Heart right ventricle (tissue), 16 donors: ENCODE data around the gene NIF3L1. TPM values are rescaled to one million over a fixed set of nuclear protein-coding genes. Genes with fewer than 3 reads are reported as not detected.

Experiments used
- ATAC-seq, 8 donors: fragments of 200-7000 bp; cut with Tn5 transposase; one replicate each; pipeline ENCODE4 v1.9.1; 2020; ENCODE audit warnings: mild to moderate bottlenecking in 8 of 8, moderate library complexity in 8 of 8, moderate number of reproducible peaks in 1 of 8
- DNase-seq, 2 donors: peaks; one replicate each; pipeline ENCODE4 v3.0.0-alpha.2; 2020
- H3K27ac ChIP-seq, 10 donors: fragments of 200-600 bp; sonication (generic) in 2 of 10; one replicate each; pipeline versions ENCODE4 v1.5.0 to v1.8.0; 2020 to 2022; ENCODE audit warnings: mild to moderate bottlenecking in 3 of 10
- H3K27me3 ChIP-seq, 7 donors: fragments of 200-600 bp; one replicate each; pipeline ENCODE4 v1.8.0; 2021 to 2022; ENCODE audit warnings: mild to moderate bottlenecking in 2 of 7
- H3K36me3 ChIP-seq, 9 donors: fragments of 200-600 bp; sonication (generic) in 1 of 9; one replicate each; pipeline versions ENCODE4 v1.5.0 to v1.8.0; 2020 to 2022; ENCODE audit warnings: mild to moderate bottlenecking in 2 of 9
- H3K4me1 ChIP-seq, 9 donors: fragments of 200-600 bp; sonication (generic) in 1 of 9; one replicate each; pipeline versions ENCODE4 v1.5.0 to v1.8.0; 2020 to 2022; ENCODE audit warnings: mild to moderate bottlenecking in 4 of 9
- H3K4me3 ChIP-seq, 10 donors: fragments of 200-600 bp; sonication (generic) in 2 of 10; one replicate each; pipeline versions ENCODE4 v1.5.0 to v1.8.0; 2020 to 2022; ENCODE audit warnings: mild to moderate bottlenecking in 7 of 10, moderate library complexity in 2 of 10
- H3K9me3 ChIP-seq, 11 donors: fragments of 200-600 bp in 10 of 11; sonication (generic) in 2 of 11; one replicate each; pipeline versions ENCODE4 v1.5.0 to v1.8.0; 2013 to 2022; ENCODE audit warnings: mild to moderate bottlenecking in 2 of 11, control low read depth in 1 of 11, moderate library complexity in 1 of 11
- WGBS, 2 donors: extraction: QIAGEN DNeasy Blood & Tissue Kit; methylation state at CpG; one replicate each; pipeline ENCODE4 v1.1.7; 2013; ENCODE audit warnings: inconsistent platforms in 1 of 2; 5-methylcytosine and 5-hydroxymethylcytosine counted together
- intact Hi-C, 10 donors: fragments of 100-400 bp; cut with DNase I; formaldehyde crosslinking; loops; one replicate each; pipeline versions ENCODE4 v1.11.1 to v1.14.2; 2022
- polyA plus RNA-seq, 2 donors: library from polyadenylated mRNA; stranded (reverse); fragments of 200-250 nt; gene quantifications; one replicate each; pipeline ENCODE4 v1.2.3, GENCODE V29; 2013
- total RNA-seq, 10 donors: library from RNA; stranded (reverse); fragmentation: NEBNext Ultra II Directional in 3 of 10; extraction: Animal tissue kit (Norgen Biotek cat#: 25700) in 3 of 10; gene quantifications; one replicate each; pipeline versions ENCODE4 v1.2.1 to v1.2.4, GENCODE V29; 2021 to 2023
- TF ChIP-seq, protein P1 (sequence below), 9 donors: fragments of 200-600 bp; sonication (generic) in 2 of 9; IDR thresholded peaks; one replicate each; pipeline versions ENCODE4 v1.5.0 to v1.8.0; 2021 to 2022; ENCODE audit warnings: antibody characterized with exemption in 9 of 9, mild to moderate bottlenecking in 5 of 9, moderate library complexity in 1 of 9
- donor health status: Arrhythmogenic right ventricular cardiomyopathy.
- donor health status: ischemic (EF 13 %, LVEDD 7.1; RV severe dilation, severe dysfunction).
- donor health status: healthy with polysubstance abuse.
- donor health status: DM: no; HTN: yes; CAD: no.
- donor health status: DM: no; HTN: no; CAD: no.
- donor health status: ischemic (EF 25% LVEDD 6.9; RV normal size, moderate dysfunction).
- donor health status: ischemic (EF 25% LVEDD 5.7; RV mildly dilated, moderate dysfunction).
- donor health status: healthy.
- donor health status: DM: yes; HTN: yes; CAD: no.
- donor health status: Ischemic cardiomyopathy.
- donor health status: ischemic (EF 35%, LVEDD 5.7; RV mildly dilated, moderate dysfunction).
- donor health status: nonischemic (EF 11% LVEDD 7.7; RV severe dilation, severe dysfunction).
- donor health status: DM: yes; HTN: yes; CAD: no.
- donor health status: PGD.
- donor health status: ischemic (EF 29% LVEDD 5.4; RV normal size, mild dysfunction).
- donor health status: nonischemic (EF 23%, LVEDD 6.1; RV moderate dilation, normal function).

The NIF3L1 gene
- total and polyA plus RNA-seq, 12 donors = 10.5 to 31.7 (median 20.7) TPM

DNA sequence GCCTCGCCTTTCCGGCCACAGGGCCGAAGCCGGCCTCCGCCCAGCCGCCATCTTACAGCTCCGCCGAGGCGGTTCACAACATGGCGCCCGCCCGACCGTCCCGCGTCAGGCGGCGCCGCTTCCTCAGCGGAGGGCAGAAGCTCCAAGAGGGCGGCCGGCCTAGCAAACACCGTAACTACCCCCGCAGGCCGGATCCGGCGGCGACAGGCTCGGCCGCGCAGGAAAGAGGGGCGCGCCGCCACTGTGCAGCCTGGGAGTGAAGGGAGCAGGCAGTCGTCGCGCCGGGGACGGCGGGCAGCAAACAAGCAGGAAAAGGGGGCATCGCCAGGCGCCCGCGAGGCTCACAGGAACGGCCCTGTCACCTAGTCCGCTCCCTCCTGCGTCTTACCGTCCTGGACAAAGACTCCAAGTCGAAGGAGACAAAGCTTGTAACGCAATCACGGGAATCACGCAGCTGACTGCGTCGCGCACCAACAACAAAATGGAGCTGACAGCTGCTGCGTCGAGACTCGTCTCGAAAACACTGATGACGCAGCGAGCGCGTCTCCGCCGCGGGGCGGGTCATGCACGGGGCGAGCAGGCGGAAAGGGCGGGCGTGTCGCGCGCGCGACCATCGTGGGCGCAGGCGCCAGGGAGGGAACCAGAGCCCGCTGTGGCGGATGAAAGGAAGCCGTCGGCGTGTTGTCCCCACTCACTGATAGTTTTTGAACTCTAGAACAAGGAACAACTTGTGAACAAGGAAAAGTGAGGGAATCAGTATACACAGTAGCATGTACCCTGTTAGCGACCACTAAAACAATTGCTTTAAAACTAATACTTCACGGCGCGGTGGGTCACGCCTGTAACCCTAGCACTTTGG lies 24.8 kb upstream of the NIF3L1 start, which contains the start of gene CLK1:
TSS of gene CLK1 (minus strand) at position 483 of the 859 bp plus-strand sequence. CDS start 2,796 bp downstream, outside the sequence.
- H3K36me3 ChIP-seq = peaks cover 0 to 25% (median 7%) of the 10 kb centered on the region in 9 donors
- H3K27ac ChIP-seq = peak within 1 kb of the TSS; percentile 99 to 100 (median 100)
- 1% methylated on average over 89 of the region's 89 CpGs for WGBS, 2 donors
- no peaks in the 10 kb centered on the region for H3K27me3 ChIP-seq
- no peaks in the 10 kb centered on the region for H3K9me3 ChIP-seq
- ATAC-seq (peak; percentile 94 to 97 (median 96)), DNase-seq (peak; percentile 98 to 99)
- TF ChIP-seq, protein P1, sequence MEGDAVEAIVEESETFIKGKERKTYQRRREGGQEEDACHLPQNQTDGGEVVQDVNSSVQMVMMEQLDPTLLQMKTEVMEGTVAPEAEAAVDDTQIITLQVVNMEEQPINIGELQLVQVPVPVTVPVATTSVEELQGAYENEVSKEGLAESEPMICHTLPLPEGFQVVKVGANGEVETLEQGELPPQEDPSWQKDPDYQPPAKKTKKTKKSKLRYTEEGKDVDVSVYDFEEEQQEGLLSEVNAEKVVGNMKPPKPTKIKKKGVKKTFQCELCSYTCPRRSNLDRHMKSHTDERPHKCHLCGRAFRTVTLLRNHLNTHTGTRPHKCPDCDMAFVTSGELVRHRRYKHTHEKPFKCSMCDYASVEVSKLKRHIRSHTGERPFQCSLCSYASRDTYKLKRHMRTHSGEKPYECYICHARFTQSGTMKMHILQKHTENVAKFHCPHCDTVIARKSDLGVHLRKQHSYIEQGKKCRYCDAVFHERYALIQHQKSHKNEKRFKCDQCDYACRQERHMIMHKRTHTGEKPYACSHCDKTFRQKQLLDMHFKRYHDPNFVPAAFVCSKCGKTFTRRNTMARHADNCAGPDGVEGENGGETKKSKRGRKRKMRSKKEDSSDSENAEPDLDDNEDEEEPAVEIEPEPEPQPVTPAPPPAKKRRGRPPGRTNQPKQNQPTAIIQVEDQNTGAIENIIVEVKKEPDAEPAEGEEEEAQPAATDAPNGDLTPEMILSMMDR (IDR thresholded peaks at IDR 0.05) = no peak
- intact Hi-C loops = loop anchor here in 7 of 10 donors (2.0 to 5.0 kb wide), 4 partner anchors 24 to 252 kb away; partner anchors contain the start of genes BZW1 (in 6 of the 7), NIF3L1 (in 2 of the 7), PPIL3 (in 2 of the 7) and CFLAR (in 1 of the 7)
- peak within 1 kb of the TSS; percentile 73 to 98 (median 90) for H3K4me3 ChIP-seq
- peaks cover 3 to 50% (median 34%) of the 10 kb centered on the region in 9 donors for H3K4me1 ChIP-seq

DNA sequence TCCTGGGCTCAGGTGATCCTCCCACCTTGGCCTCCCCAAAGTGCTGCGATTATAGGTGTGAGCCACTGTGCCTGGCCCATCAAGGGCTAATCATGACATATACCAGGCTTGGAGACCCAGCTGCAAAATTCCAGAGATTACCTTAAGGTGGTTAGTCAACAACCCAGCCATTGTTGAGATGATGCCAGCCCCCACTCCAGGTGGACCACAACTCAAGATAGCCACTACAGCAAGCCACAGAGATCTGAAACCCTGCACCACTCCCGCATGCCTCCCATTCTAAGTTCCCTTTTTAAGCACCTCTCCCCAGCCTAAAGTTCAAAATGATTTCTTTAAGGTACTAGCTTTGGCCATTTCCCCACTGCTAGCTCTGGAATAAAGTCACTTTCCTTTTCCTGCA lies 20.2 kb upstream of the NIF3L1 start:
- intact Hi-C loops = no loop called here
- H3K9me3 ChIP-seq = no peaks in the 10 kb centered on the region
- ATAC-seq = no peak
- DNase-seq = no peak
- 90 to 92% methylated on average over 2 of the region's 2 CpGs for WGBS, 2 donors
- H3K4me3 ChIP-seq = no peak overlapping the region
- peaks cover 0 to 44% (median 7%) of the 10 kb centered on the region in 9 donors for H3K36me3 ChIP-seq
- peaks cover 0 to 24% (median 9%) of the 10 kb centered on the region in 9 donors for H3K4me1 ChIP-seq
- no peaks in the 10 kb centered on the region for H3K27me3 ChIP-seq
- no peak overlapping the region for H3K27ac ChIP-seq
- TF ChIP-seq, protein P1 (IDR thresholded peaks at IDR 0.05) = no peak

DNA sequence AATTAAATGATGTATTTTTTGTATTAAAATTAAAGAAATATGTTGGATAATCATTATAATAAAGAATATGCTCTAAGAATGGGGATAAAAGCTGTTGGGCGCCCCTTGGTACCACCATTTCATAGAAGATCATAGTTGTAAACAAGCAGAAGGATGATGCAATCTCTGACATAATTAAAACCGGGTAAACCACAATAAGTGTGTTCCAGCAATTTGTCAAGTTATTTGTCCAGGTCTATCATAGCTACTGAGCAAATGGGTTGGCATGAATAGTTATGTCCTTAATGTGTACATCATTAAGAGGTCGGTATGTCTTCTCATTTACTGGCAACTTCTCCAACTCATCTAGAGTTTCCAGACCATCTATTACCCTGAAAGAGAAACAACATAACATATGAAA lies 18.0 kb upstream of the NIF3L1 start:
- 87 to 94% methylated on average over 3 of the region's 3 CpGs for WGBS, 2 donors
- intact Hi-C loops = no loop called here
- H3K27ac ChIP-seq = no peak overlapping the region
- DNase-seq = no peak
- TF ChIP-seq, protein P1 (IDR thresholded peaks at IDR 0.05) = no peak
- no peaks in the 10 kb centered on the region for H3K27me3 ChIP-seq
- ATAC-seq = no peak
- peaks cover 0 to 66% (median 19%) of the 10 kb centered on the region in 9 donors for H3K36me3 ChIP-seq
- H3K4me1 ChIP-seq = peaks cover 0 to 12% (median 0%) of the 10 kb centered on the region in 9 donors
- H3K9me3 ChIP-seq = no peaks in the 10 kb centered on the region
- no peak overlapping the region for H3K4me3 ChIP-seq

DNA sequence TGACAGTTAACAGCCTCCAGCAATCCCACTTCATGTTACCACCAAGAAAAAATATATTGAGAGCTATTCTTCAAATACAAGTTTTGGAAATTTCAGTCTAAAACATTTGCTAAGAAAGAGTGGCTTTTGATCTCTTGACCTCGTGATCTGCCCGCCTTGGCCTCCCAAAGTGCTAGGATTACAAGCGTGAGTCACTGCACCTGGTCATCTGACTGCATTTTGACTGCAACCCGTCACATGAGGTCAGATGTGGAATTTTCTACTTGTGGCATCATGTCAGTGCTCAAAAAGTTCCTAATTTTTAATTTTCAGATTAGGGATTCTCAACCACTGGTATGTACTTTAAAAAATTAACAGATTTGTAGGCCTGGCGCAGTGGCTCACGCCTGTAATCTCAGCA lies 15.6 kb upstream of the NIF3L1 start:
- DNase-seq (no peak), ATAC-seq (no peak)
- Histone ChIP-seq H3K27me3 (no peaks in the 10 kb centered on the region), H3K9me3 (no peaks in the 10 kb centered on the region), H3K4me3 (no peak overlapping the region), H3K4me1 (peaks cover 0 to 9% (median 3%) of the 10 kb centered on the region in 9 donors), H3K27ac (no peak overlapping the region), H3K36me3 (peaks cover 0 to 88% (median 25%) of the 10 kb centered on the region in 9 donors)
- TF ChIP-seq, protein P1 (IDR thresholded peaks at IDR 0.05) = no peak
- intact Hi-C loops = no loop called here
- 96% methylated on average over 6 of the region's 6 CpGs for WGBS, 2 donors
